Measurements from ENCODE around the gene PTTG1IP2. TPM values are rescaled to one million over a fixed set of nuclear protein-coding genes. Genes with fewer than 3 reads are reported as not detected.

PTTG1IP2 gene
- total RNA-seq, 1 donor from 2014 or later, result not detected

- no peak for DNase-seq
These were observed 13.8 kb downstream of the PTTG1IP2 start for GRCh38 chr7:90483251-90483650.

- DNase-seq, result no peak
These were observed 15.3 kb downstream of the PTTG1IP2 start for GRCh38 chr7:90484706-90485105.

DNA sequence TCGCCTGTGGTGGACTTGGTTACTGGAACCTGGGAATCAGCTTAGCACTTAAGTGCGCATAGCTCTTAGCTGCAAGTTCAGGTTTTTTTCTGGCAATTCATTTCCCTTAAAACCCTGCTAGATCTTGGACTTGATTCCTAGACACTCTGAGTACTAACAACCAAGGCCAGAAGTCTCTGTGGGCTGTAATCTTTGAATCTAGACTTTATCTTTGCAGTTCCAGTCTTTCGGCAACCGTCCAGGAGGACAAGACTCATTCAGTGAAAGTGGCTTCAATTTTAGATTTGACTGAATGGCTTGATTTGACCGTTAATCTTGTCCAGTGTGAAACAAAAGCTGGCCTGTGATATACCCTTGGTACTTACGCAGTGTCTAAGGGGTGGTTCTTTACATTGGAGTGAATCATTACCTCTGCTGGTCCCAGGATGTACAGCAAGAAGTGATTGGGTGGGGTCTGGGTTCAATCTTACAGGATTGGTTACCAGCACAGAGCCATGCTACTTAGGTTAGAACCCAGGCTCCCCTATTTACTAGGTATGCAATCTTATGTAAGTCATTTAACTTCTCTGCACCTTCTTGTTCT is 16.4 kb downstream of the PTTG1IP2 start:
- no peak for DNase-seq

- DNase-seq, result no peak
These were observed 18.4 kb downstream of the PTTG1IP2 start for GRCh38 chr7:90487808-90488207.

- no peak for DNase-seq
These were observed 18.8 kb downstream of the PTTG1IP2 start for GRCh38 chr7:90488220-90488619.

GRCh38 chr7:90492250-90492649 is 22.8 kb downstream of the PTTG1IP2 start:
- DNase-seq, result no peak

DNA sequence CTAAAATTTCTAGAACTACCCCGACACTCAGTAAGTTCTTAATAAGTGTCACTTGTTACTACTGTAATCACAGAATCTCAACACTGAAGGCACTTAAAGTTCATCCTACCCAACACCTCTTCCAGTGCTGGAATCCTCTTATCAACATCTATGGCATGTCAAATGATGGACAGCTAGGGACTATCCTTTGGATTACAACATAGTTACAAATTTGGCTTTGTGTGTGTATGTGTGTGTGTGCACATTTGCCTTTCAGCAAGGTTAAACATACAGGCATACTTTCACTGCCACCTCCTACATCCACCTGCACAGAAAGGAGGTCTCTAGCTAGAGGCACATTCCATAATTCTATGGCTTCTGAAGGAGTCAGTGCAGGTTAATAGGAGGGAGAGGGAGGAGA is 25.8 kb downstream of the PTTG1IP2 start:
- DNase-seq, result no peak

GRCh38 chr7:90502539-90502938 is 33.1 kb downstream of the PTTG1IP2 start:
- DNase-seq, result no peak

- DNase-seq, result no peak
These were observed 33.9 kb downstream of the PTTG1IP2 start for GRCh38 chr7:90503367-90503766.

DNA sequence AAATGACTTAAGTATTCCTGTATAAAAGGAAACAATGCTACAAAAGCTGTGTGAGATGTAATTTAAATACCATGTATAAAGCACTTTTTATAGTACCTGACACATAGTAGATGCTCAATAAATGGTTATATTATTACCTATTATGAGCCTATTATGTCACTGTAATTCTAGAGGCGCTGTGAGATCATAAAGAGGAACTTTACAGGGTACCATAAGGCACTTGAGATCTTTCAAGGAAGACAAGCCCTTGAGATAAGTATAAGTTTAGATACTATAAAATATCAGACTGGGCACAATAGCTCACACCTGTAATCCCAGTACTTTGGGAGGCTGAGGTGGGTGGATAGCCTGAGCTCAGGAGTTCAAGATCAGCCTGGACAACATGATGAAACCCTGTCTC is 38.3 kb downstream of the PTTG1IP2 start:
- DNase-seq, result no peak

DNA sequence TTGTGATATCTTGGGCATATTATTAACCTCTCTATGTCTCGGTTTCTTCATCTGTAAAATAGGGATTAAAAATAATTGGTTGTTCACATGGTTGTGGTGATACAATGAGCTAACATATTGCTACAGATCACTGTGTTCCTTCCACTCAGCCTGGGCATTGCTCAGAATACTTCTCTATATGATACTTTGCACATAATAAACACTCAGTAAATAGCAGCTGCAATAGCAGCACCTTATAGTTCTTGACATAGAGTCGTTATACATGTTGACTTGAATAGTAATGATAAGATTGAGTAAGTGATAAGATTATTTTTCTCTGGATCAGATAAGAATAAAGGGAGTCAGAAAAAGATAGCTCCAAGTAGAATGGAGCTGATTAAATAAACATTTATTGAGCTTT is 42.3 kb downstream of the PTTG1IP2 start:
- no peak for DNase-seq

DNA sequence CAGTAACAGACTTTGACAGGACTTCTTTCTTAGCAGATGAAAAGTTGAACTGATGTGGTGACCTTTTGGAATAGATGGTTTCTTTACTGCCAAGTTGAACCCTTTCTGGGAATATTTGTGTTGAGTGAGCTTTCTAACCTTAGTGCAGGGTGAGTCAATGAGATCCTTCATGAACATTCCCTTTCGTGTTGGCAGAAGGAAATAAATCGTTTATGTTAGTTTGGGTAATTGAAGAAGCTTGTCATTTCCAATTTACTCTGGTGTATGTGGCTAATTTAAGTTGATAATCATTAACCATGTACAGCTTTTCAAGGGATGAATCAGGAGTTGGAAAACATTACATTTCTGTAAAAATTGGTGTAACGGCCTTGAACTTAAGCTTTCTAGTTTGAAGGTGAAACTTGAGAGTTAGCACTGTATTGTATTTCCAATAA is 43.4 kb downstream of the PTTG1IP2 start:
- DNase-seq, result no peak

GRCh38 chr7:90516257-90516656 is 46.8 kb downstream of the PTTG1IP2 start:
- DNase-seq, result no peak

DNA sequence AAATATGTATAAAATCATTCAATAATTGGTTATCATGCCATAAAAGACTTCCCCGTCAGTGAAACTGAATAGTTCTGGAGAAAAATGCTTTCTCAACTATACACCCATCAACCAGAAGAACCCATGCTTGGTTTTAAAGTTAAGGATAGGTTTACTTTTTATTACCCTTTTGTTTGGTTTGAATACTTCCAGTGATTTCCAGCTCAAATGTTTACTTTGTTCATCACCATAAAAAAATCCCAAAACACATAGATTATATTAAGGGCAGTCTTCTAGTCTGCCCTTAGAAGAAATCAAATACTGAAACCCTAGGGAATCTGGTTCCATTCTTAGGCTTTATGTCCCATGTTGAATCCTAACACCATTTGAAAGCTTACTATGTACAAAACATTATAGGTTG is 49.2 kb downstream of the PTTG1IP2 start:
- DNase-seq, result no peak

GRCh38 chr7:90520484-90520883 is 51.0 kb downstream of the PTTG1IP2 start:
- no peak for DNase-seq

DNA sequence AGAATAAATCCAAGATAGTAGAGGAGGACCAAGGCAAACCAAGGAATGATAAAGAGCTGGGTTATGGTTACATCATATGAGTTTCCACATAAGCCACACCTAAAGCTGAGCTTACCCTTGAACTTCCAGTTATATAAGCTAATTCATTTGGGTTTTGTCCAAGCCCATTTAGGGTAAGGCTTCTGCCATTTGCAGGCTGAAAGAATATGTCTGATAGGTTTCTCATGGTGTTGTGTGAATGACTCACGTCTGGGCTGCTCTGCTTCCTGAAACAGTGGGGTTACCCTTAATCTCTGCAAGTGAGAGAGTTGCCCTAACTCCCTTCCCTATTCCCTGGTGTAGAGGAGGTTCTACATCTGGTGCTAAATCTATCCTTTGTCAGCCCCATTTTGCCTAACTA is 60.8 kb downstream of the PTTG1IP2 start:
- DNase-seq, result no peak

DNA sequence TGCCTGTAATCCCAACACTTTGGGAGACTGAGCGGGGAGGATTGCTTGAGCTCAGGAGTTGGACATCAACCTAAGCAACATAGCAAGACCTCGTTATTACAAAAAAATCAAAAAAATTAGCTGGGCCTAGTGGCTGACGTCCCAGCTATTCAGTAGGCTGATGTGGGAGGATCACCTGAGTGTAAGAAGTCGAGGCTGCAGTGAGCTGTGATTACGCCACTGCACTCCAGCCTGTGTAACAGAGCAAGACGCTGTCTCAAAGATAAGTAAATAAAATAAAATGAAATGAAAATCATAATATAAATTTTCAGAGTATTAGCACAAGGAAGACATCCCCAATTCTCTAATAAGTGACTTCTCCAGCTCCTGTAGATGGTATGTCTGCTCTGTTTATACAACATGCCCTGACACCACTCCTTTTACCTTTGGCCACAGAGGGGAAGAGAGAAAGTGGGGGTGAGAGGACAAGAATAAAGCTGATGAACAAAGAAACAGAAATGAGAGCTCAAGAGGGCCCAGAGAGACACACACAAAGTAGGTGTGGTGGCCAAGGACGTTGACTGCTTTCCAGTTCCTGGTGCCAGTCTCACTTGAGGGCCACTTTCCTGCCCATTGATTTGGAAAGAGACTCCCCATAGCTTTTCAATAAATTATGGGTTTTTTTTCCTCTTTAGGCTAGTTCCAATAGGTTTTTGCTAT is 62.9 kb downstream of the PTTG1IP2 start:
- no peak for DNase-seq

GRCh38 chr7:90536449-90536848 is 67.0 kb downstream of the PTTG1IP2 start:
- DNase-seq, result no peak

- no peak for DNase-seq
These were observed 69.0 kb downstream of the PTTG1IP2 start for GRCh38 chr7:90538405-90538804.

DNA sequence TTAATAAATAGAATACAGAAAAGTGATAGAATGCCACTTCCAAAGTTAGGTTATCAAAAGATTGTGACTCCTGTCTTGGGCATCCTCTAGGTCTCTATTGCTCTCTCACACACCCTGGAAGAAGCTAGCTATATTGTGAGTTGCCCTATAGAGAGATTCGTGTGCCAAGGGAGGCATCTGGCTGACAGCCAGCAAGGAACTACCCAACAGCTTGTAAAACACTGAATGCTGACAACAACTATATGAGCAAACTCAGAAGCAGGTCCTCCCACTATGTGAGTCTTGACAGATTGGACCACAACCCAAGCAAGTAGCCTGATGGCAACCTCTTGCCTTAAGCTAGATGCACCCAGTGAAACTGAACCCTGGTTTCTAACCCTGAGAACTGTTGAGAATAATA is 71.0 kb downstream of the PTTG1IP2 start:
- DNase-seq, result no peak

DNA sequence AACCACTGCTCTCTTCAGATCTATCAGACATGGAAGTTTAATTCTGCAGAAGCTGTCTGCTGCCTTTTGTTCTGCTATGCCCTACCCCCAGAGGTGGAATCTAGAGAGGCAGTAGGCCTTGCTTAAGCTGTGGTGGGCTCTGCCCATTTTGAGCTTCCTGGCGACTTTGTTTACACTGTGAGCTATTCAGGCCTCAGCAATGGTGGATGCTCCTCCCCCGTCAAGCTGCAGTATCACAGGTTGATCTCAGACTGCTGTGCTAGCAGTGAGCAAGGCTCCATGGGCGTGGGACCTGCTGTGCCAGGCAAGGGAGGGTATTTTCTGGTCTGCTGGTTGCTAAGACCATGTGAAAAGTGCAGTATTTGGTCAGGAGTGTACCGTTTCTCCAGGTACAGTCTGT is 81.6 kb downstream of the PTTG1IP2 start:
- no peak for DNase-seq

GRCh38 chr7:90552521-90552920 is 83.1 kb downstream of the PTTG1IP2 start:
- DNase-seq, result no peak

DNA sequence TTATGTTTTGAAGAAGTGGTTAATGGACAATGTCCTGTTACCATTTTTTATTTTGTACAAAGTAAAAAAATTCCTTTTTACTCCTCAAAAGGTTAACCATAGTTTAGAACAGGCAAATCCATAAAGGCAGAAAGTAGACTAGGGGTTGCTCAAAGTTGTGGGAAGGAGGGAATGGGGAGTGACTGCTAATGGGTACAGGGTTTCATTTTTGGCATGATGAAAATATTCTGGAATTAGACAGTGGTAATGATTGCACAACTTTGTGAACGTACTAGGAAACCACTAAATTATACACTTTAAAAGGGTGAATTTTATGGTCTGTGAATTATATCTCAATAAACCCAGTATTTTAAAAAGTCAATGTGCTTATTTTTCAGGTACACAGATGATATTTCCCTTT is 91.3 kb downstream of the PTTG1IP2 start:
- no peak for DNase-seq
